Keratinocyte (primary cell): ENCODE results near the gene MICALL2. TPM values are rescaled to one million over a fixed set of nuclear protein-coding genes. Genes with fewer than 3 reads are reported as not detected.

Experiments
- DNase-seq: peaks from one replicate; pipeline ENCODE4 v3.0.0-alpha.2; 2011; ENCODE audit warnings: low read depth, missing footprints, low spot score
- FAIRE-seq: peaks from 2 replicates; lab custom pipeline; 2011; peaks lifted over from hg19 to GRCh38; lab: Jason Lieb, UNC
- H2AFZ ChIP-seq: 2 replicates; pipeline ENCODE4 v1.6.0; 2012; ENCODE audit warnings: low read length, control low read depth, inconsistent platforms; ENCODE audit not compliant: control insufficient read depth
- H3K27ac ChIP-seq: 2 replicates; pipeline ENCODE4 v1.5.1; 2011; ENCODE audit warnings: low read length; ENCODE audit not compliant: control insufficient read depth, insufficient read depth
- H3K27me3 ChIP-seq: 3 replicates; pipeline ENCODE4 v1.6.0; 2011; ENCODE audit warnings: low read length; ENCODE audit not compliant: control insufficient read depth, insufficient read depth; ENCODE audit errors: extremely low read depth
- H3K36me3 ChIP-seq, 2 experiments: 2 replicates in 1 of 2; 3 replicates in 1 of 2; pipeline ENCODE4 v1.5.1; 2011; ENCODE audit warnings: low read length in 2 of 2, mild to moderate bottlenecking in 1 of 2; ENCODE audit not compliant: control insufficient read depth in 2 of 2, insufficient read depth in 2 of 2; ENCODE audit errors: extremely low read depth in 1 of 2
- H3K4me1 ChIP-seq: 3 replicates; pipeline ENCODE4 v1.5.1; 2011; ENCODE audit warnings: low read length; ENCODE audit not compliant: control insufficient read depth, insufficient read depth; ENCODE audit errors: extremely low read depth
- H3K4me2 ChIP-seq: 3 replicates; pipeline ENCODE4 v1.6.0; 2011; ENCODE audit warnings: low read depth, low read length; ENCODE audit not compliant: control insufficient read depth, insufficient read depth; ENCODE audit errors: extremely low read depth
- H3K4me3 ChIP-seq, 3 experiments: fragments of 200-600 bp in 1 of 3; sonication (generic) in 1 of 3; 2 replicates in 2 of 3; 3 replicates in 1 of 3; pipeline ENCODE4 v1.5.1; 2011 to 2016; ENCODE audit warnings: low read length in 3 of 3, mild to moderate bottlenecking in 3 of 3, control low read depth in 2 of 3, inconsistent platforms in 1 of 3, low read depth in 1 of 3, mixed read lengths in 1 of 3, mixed run types in 1 of 3, moderate library complexity in 1 of 3; ENCODE audit not compliant: control insufficient read depth in 2 of 3, insufficient read depth in 2 of 3; ENCODE audit errors: extremely low read depth in 1 of 3
- H3K79me2 ChIP-seq: 2 replicates; pipeline ENCODE4 v1.6.0; 2012; ENCODE audit warnings: low read length; ENCODE audit not compliant: control insufficient read depth, insufficient read depth
- H3K9ac ChIP-seq: 3 replicates; pipeline ENCODE4 v1.6.0; 2011; ENCODE audit warnings: low read length; ENCODE audit not compliant: control insufficient read depth, insufficient read depth; ENCODE audit errors: extremely low read depth
- H3K9me1 ChIP-seq: 3 replicates; pipeline ENCODE4 v1.6.0; 2011; ENCODE audit warnings: low read length; ENCODE audit not compliant: control insufficient read depth, insufficient read depth; ENCODE audit errors: extremely low read depth
- H3K9me3 ChIP-seq: 2 replicates; pipeline ENCODE4 v1.5.1; 2012; ENCODE audit warnings: low read depth, low read length; ENCODE audit not compliant: control insufficient read depth
- H4K20me1 ChIP-seq: 3 replicates; pipeline ENCODE4 v1.6.0; 2011; ENCODE audit warnings: low read length; ENCODE audit not compliant: control insufficient read depth, insufficient read depth; ENCODE audit errors: extremely low read depth
- CTCF ChIP-seq, 3 experiments: IDR thresholded peaks in 1 of 3; conservative IDR thresholded peaks in 1 of 3; optimal IDR thresholded peaks in 1 of 3; 2 replicates in 2 of 3; 3 replicates in 1 of 3; pipeline versions ENCODE3 to v1.5.1; 2011; ENCODE audit warnings: low read length in 3 of 3, mild to moderate bottlenecking in 3 of 3, moderate library complexity in 2 of 3, control low read depth in 1 of 3, inconsistent platforms in 1 of 3; ENCODE audit not compliant: insufficient read depth in 2 of 3; ENCODE audit errors: extremely low read depth in 1 of 3
- EZH2 ChIP-seq: IDR thresholded peaks from one replicate; pipeline ENCODE4 v1.6.1; 2012; ENCODE audit warnings: inconsistent platforms, mild to moderate bottlenecking, low read length, moderate library complexity
- dilution Hi-C: fragments of 300-500 bp; cut with MboI; formaldehyde crosslinking; loops from one replicate; pipeline ENCODE4 v1.7.0; 2020; ENCODE audit warnings: low sequenced_read_pairs; ENCODE audit not compliant: extremely low pct_ligation_motif_present
- polyA plus RNA-seq, 5 experiments: library from polyadenylated mRNA; depleted of rRNA in 3 of 5; stranded (reverse) in 3 of 5; stranded (forward) in 1 of 5; unstranded in 1 of 5; fragments of >200 nt; gene quantifications; 1 replicate in 1 of 5; 2 replicates in 3 of 5; 3 replicates in 1 of 5; pipeline versions ENCODE4 v1.2.1 to v1.2.3, GENCODE V29; 2011 to 2012; ENCODE audit warnings: missing spikeins in 2 of 5, low read depth in 1 of 5, low replicate concordance in 1 of 5

MICALL2 gene
- polyA plus RNA-seq, 1 donor (not counting 4 experiments of a cell fraction or from before 2014, with no cell fraction given): 10.4 TPM

- Histone ChIP-seq H3K9ac (no peak overlapping the region), H3K9me3 (no peaks in the 10 kb centered on the region), H4K20me1 (no peaks in the 10 kb centered on the region), H3K36me3 (no peaks in the 10 kb centered on the region), H3K27me3 (peaks cover 34% of the 10 kb centered on the region), H2AFZ (no peak overlapping the region), H3K79me2 (no peaks in the 10 kb centered on the region), H3K4me2 (no peak overlapping the region), H3K9me1 (no peaks in the 10 kb centered on the region), H3K27ac (no peak overlapping the region), H3K4me3 (no peak overlapping the region), H3K4me1 (peaks cover 3% of the 10 kb centered on the region)
- dilution Hi-C loops: no loop called here
- FAIRE-seq: no peak
- DNase-seq: no peak
- TF ChIP-seq CTCF (optimal IDR thresholded peaks at IDR 0.05 in 1 of 3, IDR thresholded peaks at IDR 0.05 in 1 of 3, conservative IDR thresholded peaks at IDR 0.05 in 1 of 3; ENCODE audit: extremely low read depth in 1 of 3, insufficient read depth in 2 of 3, low read length in 3 of 3) (no peak), EZH2 (no peak)
Measured at GRCh38 chr7:1421946-1422345, 37.3 kb downstream of the MICALL2 start.

- TF ChIP-seq CTCF (optimal IDR thresholded peaks at IDR 0.05 in 1 of 3, IDR thresholded peaks at IDR 0.05 in 1 of 3, conservative IDR thresholded peaks at IDR 0.05 in 1 of 3; ENCODE audit: extremely low read depth in 1 of 3, insufficient read depth in 2 of 3, low read length in 3 of 3) (no peak), EZH2 (no peak)
- peaks cover 3% of the 10 kb centered on the region for H3K4me1 ChIP-seq
- no peak overlapping the region for H3K9ac ChIP-seq
- H3K27ac ChIP-seq: no peak overlapping the region
- no peaks in the 10 kb centered on the region for H3K79me2 ChIP-seq
- H4K20me1 ChIP-seq: no peaks in the 10 kb centered on the region
- no peak for FAIRE-seq
- no peak overlapping the region for H3K4me2 ChIP-seq
- H3K27me3 ChIP-seq: peaks cover 34% of the 10 kb centered on the region
- no peak overlapping the region for H3K4me3 ChIP-seq
- H3K36me3 ChIP-seq: no peaks in the 10 kb centered on the region
- DNase-seq: no peak
- no peak overlapping the region for H2AFZ ChIP-seq
- no peaks in the 10 kb centered on the region for H3K9me3 ChIP-seq
- dilution Hi-C loops: no loop called here
- H3K9me1 ChIP-seq: no peaks in the 10 kb centered on the region
Measured at GRCh38 chr7:1421020-1421790, 38.1 kb downstream of the MICALL2 start.
